ENCODE results near the gene DPYSL5.
A peak's percentile ranks its signal among the peaks of the same experiment; 100 is the strongest.
"Not testable (repeated sequence)": the region's sequence is repeated elsewhere in the genome, so short reads cannot be mapped to it uniquely, and the experiment has no call there.

Gene DPYSL5

GRCh38 chr2:26917135-26917836 lies 69.4 kb downstream of the DPYSL5 start:
- no peaks in the 10 kb centered on the region for H3K36me3 Mint-ChIP-seq
- H3K4me3 Mint-ChIP-seq: no peak overlapping the region
- no peak overlapping the region for H3K27ac Mint-ChIP-seq
- no peaks in the 10 kb centered on the region for H3K9me3 Mint-ChIP-seq
- no peaks in the 10 kb centered on the region for H3K4me1 Mint-ChIP-seq
- H3K27me3 Mint-ChIP-seq: peaks cover 4% of the 10 kb centered on the region

GRCh38 chr2:26921323-26921722 lies 73.4 kb downstream of the DPYSL5 start:
- no peak overlapping the region for H3K4me3 Mint-ChIP-seq
- H3K27me3 Mint-ChIP-seq: peaks cover 8% of the 10 kb centered on the region

GRCh38 chr2:26922405-26923188 lies 74.7 kb downstream of the DPYSL5 start:
- Mint-ChIP-seq H3K4me1 (peaks cover 6% of the 10 kb centered on the region), H3K27ac (no peak overlapping the region)

More at GRCh38 chr2:26921323-26921722, 73.4 kb downstream of the DPYSL5 start:
- Mint-ChIP-seq H3K4me1 (peaks cover 6% of the 10 kb centered on the region), H3K27ac (no peak overlapping the region), H3K9me3 (no peaks in the 10 kb centered on the region), H3K36me3 (no peaks in the 10 kb centered on the region)

GRCh38 chr2:26923189-26923466 lies 75.2 kb downstream of the DPYSL5 start:
- not testable (repeated sequence) for H3K9me3 Mint-ChIP-seq, H3K27ac Mint-ChIP-seq, H3K4me1 Mint-ChIP-seq, H3K4me3 Mint-ChIP-seq, H3K36me3 Mint-ChIP-seq, H3K27me3 Mint-ChIP-seq

More at GRCh38 chr2:26922405-26923188, 74.7 kb downstream of the DPYSL5 start:
- H3K4me3 Mint-ChIP-seq: no peak overlapping the region
- H3K27me3 Mint-ChIP-seq: peaks cover 8% of the 10 kb centered on the region
- no peaks in the 10 kb centered on the region for H3K9me3 Mint-ChIP-seq
- H3K36me3 Mint-ChIP-seq: no peaks in the 10 kb centered on the region

- no peaks in the 10 kb centered on the region for H3K9me3 Mint-ChIP-seq
Observed at GRCh38 chr2:26924731-26925099, 76.8 kb downstream of the DPYSL5 start.

GRCh38 chr2:26925100-26925791 lies 77.3 kb downstream of the DPYSL5 start:
- H3K36me3 Mint-ChIP-seq: no peaks in the 10 kb centered on the region
- H3K9me3 Mint-ChIP-seq: no peaks in the 10 kb centered on the region
- H3K4me3 Mint-ChIP-seq: no peak overlapping the region
- peaks cover 12% of the 10 kb centered on the region for H3K27me3 Mint-ChIP-seq
- no peak overlapping the region for H3K27ac Mint-ChIP-seq
- H3K4me1 Mint-ChIP-seq: peaks cover 6% of the 10 kb centered on the region

More at GRCh38 chr2:26924731-26925099, 76.8 kb downstream of the DPYSL5 start:
- H3K27me3 Mint-ChIP-seq: peaks cover 9% of the 10 kb centered on the region
- H3K27ac Mint-ChIP-seq: no peak overlapping the region
- no peak overlapping the region for H3K4me3 Mint-ChIP-seq
- H3K4me1 Mint-ChIP-seq: peaks cover 6% of the 10 kb centered on the region
- H3K36me3 Mint-ChIP-seq: no peaks in the 10 kb centered on the region

GRCh38 chr2:26927221-26927620 lies 79.3 kb downstream of the DPYSL5 start:
- Mint-ChIP-seq H3K4me3 (no peak overlapping the region), H3K4me1 (peaks cover 6% of the 10 kb centered on the region), H3K27me3 (peaks cover 8% of the 10 kb centered on the region), H3K36me3 (no peaks in the 10 kb centered on the region), H3K9me3 (no peaks in the 10 kb centered on the region), H3K27ac (no peak overlapping the region)

GRCh38 chr2:26932974-26933373 lies 85.0 kb downstream of the DPYSL5 start:
- H3K27me3 Mint-ChIP-seq: peaks cover 3% of the 10 kb centered on the region
- H3K9me3 Mint-ChIP-seq: no peaks in the 10 kb centered on the region
- no peaks in the 10 kb centered on the region for H3K4me1 Mint-ChIP-seq
- no peak overlapping the region for H3K4me3 Mint-ChIP-seq
- no peak overlapping the region for H3K27ac Mint-ChIP-seq
- no peaks in the 10 kb centered on the region for H3K36me3 Mint-ChIP-seq

GRCh38 chr2:26933431-26934334 lies 85.8 kb downstream of the DPYSL5 start:
- Mint-ChIP-seq H3K4me1 (no peaks in the 10 kb centered on the region), H3K4me3 (no peak overlapping the region), H3K27ac (peak overlapping the region; percentile 59), H3K27me3 (peaks cover 2% of the 10 kb centered on the region), H3K36me3 (no peaks in the 10 kb centered on the region), H3K9me3 (no peaks in the 10 kb centered on the region)

- Mint-ChIP-seq H3K36me3 (no peaks in the 10 kb centered on the region), H3K4me1 (no peaks in the 10 kb centered on the region), H3K27me3 (peaks cover 2% of the 10 kb centered on the region), H3K27ac (peak overlapping the region; percentile 31), H3K9me3 (no peaks in the 10 kb centered on the region), H3K4me3 (no peak overlapping the region)
Observed at GRCh38 chr2:26934335-26934724, 86.4 kb downstream of the DPYSL5 start.

GRCh38 chr2:26934985-26935384 lies 87.1 kb downstream of the DPYSL5 start:
- Mint-ChIP-seq H3K36me3 (no peaks in the 10 kb centered on the region), H3K9me3 (no peaks in the 10 kb centered on the region), H3K4me1 (no peaks in the 10 kb centered on the region), H3K4me3 (no peak overlapping the region), H3K27me3 (peaks cover 1% of the 10 kb centered on the region), H3K27ac (no peak overlapping the region)

- H3K4me3 Mint-ChIP-seq: no peak overlapping the region
- H3K27me3 Mint-ChIP-seq: no peaks in the 10 kb centered on the region
- H3K4me1 Mint-ChIP-seq: no peaks in the 10 kb centered on the region
- no peaks in the 10 kb centered on the region for H3K36me3 Mint-ChIP-seq
- H3K9me3 Mint-ChIP-seq: no peaks in the 10 kb centered on the region
- no peak overlapping the region for H3K27ac Mint-ChIP-seq
Observed at GRCh38 chr2:26936855-26937254, 88.9 kb downstream of the DPYSL5 start.

GRCh38 chr2:26938399-26939118 lies 90.6 kb downstream of the DPYSL5 start:
- Mint-ChIP-seq H3K27ac (no peak overlapping the region), H3K4me1 (peaks cover 5% of the 10 kb centered on the region), H3K27me3 (peaks cover 3% of the 10 kb centered on the region), H3K4me3 (no peak overlapping the region), H3K9me3 (no peaks in the 10 kb centered on the region), H3K36me3 (no peaks in the 10 kb centered on the region)

- Mint-ChIP-seq H3K9me3 (no peaks in the 10 kb centered on the region), H3K4me3 (no peak overlapping the region), H3K27me3 (peaks cover 3% of the 10 kb centered on the region), H3K4me1 (peaks cover 5% of the 10 kb centered on the region), H3K27ac (no peak overlapping the region), H3K36me3 (no peaks in the 10 kb centered on the region)
Observed at GRCh38 chr2:26940001-26940400, 92.1 kb downstream of the DPYSL5 start.

- Mint-ChIP-seq H3K4me3 (no peak overlapping the region), H3K36me3 (no peaks in the 10 kb centered on the region), H3K27me3 (peaks cover 7% of the 10 kb centered on the region), H3K9me3 (no peaks in the 10 kb centered on the region), H3K4me1 (peaks cover 5% of the 10 kb centered on the region), H3K27ac (no peak overlapping the region)
Observed at GRCh38 chr2:26941486-26941885, 93.6 kb downstream of the DPYSL5 start.
